ENCODE data around the gene ADCK2.

ADCK2 gene

GRCh38 chr7:140676306-140676705, 3.6 kb downstream of the ADCK2 start:
- TF ChIP-seq GATA2 (IDR thresholded peaks at IDR 0.05; ENCODE audit: low read depth, low read length) (no peak), GATA3 (IDR thresholded peaks at IDR 0.05; ENCODE audit: low read depth, low read length) (no peak)

GRCh38 chr7:140677496-140677895, 4.8 kb downstream of the ADCK2 start:
- TF ChIP-seq GATA3 (IDR thresholded peaks at IDR 0.05; ENCODE audit: low read depth, low read length), result no peak
- TF ChIP-seq GATA2 (IDR thresholded peaks at IDR 0.05; ENCODE audit: low read depth, low read length), result no peak

GRCh38 chr7:140678081-140678815, 5.5 kb downstream of the ADCK2 start:
- TF ChIP-seq GATA2 (IDR thresholded peaks at IDR 0.05; ENCODE audit: low read depth, low read length) (no peak), GATA3 (IDR thresholded peaks at IDR 0.05; ENCODE audit: low read depth, low read length) (no peak)

GRCh38 chr7:140678816-140679130, 6.0 kb downstream of the ADCK2 start:
- TF ChIP-seq GATA2 (IDR thresholded peaks at IDR 0.05; ENCODE audit: low read depth, low read length) (no peak), GATA3 (IDR thresholded peaks at IDR 0.05; ENCODE audit: low read depth, low read length) (no peak)

GRCh38 chr7:140679186-140679585, 6.4 kb downstream of the ADCK2 start:
- TF ChIP-seq GATA3 (IDR thresholded peaks at IDR 0.05; ENCODE audit: low read depth, low read length) (no peak), GATA2 (IDR thresholded peaks at IDR 0.05; ENCODE audit: low read depth, low read length) (no peak)

- TF ChIP-seq GATA2 (IDR thresholded peaks at IDR 0.05; ENCODE audit: low read depth, low read length) (no peak), GATA3 (IDR thresholded peaks at IDR 0.05; ENCODE audit: low read depth, low read length) (no peak)
These were observed 8.1 kb downstream of the ADCK2 start for GRCh38 chr7:140680886-140681285.

GRCh38 chr7:140681766-140682165, 9.0 kb downstream of the ADCK2 start:
- TF ChIP-seq GATA2 (IDR thresholded peaks at IDR 0.05; ENCODE audit: low read depth, low read length) (no peak), GATA3 (IDR thresholded peaks at IDR 0.05; ENCODE audit: low read depth, low read length) (no peak)

- TF ChIP-seq GATA3 (IDR thresholded peaks at IDR 0.05; ENCODE audit: low read depth, low read length), result no peak
- no peak for TF ChIP-seq GATA2 (IDR thresholded peaks at IDR 0.05; ENCODE audit: low read depth, low read length)
These were observed 10.9 kb downstream of the ADCK2 start for GRCh38 chr7:140683657-140684056.

- TF ChIP-seq GATA3 (IDR thresholded peaks at IDR 0.05; ENCODE audit: low read depth, low read length) (no peak), GATA2 (IDR thresholded peaks at IDR 0.05; ENCODE audit: low read depth, low read length) (no peak)
These were observed 11.6 kb downstream of the ADCK2 start for GRCh38 chr7:140684066-140684950.

- TF ChIP-seq GATA3 (IDR thresholded peaks at IDR 0.05; ENCODE audit: low read depth, low read length) (no peak), GATA2 (IDR thresholded peaks at IDR 0.05; ENCODE audit: low read depth, low read length) (no peak)
These were observed 12.8 kb downstream of the ADCK2 start for GRCh38 chr7:140685407-140686087.

- TF ChIP-seq GATA3 (IDR thresholded peaks at IDR 0.05; ENCODE audit: low read depth, low read length) (no peak), GATA2 (IDR thresholded peaks at IDR 0.05; ENCODE audit: low read depth, low read length) (no peak)
These were observed 14.2 kb downstream of the ADCK2 start for GRCh38 chr7:140686921-140687320.

GRCh38 chr7:140688341-140688740, 15.6 kb downstream of the ADCK2 start:
- TF ChIP-seq GATA2 (IDR thresholded peaks at IDR 0.05; ENCODE audit: low read depth, low read length) (no peak), GATA3 (IDR thresholded peaks at IDR 0.05; ENCODE audit: low read depth, low read length) (no peak)

GRCh38 chr7:140689199-140690152, 16.7 kb downstream of the ADCK2 start:
- TF ChIP-seq GATA3 (IDR thresholded peaks at IDR 0.05; ENCODE audit: low read depth, low read length), result no peak
- no peak for TF ChIP-seq GATA2 (IDR thresholded peaks at IDR 0.05; ENCODE audit: low read depth, low read length)
